SKM-1 treated with dmso at 0.1 percent for 144 hours (cell line): ENCODE results near the gene FCRL5.
"Not testable (repeated sequence)": the region's sequence is repeated elsewhere in the genome, so short reads cannot be mapped to it uniquely, and the experiment has no call there.

Experiments
- DNase-seq: peaks from one replicate; lab custom pipeline; 2025; ENCODE audit not compliant: unreplicated experiment; lab: John Stamatoyannopoulos, UW

The FCRL5 gene

GRCh38 chr1:157551694-157552693 lies at the start of gene FCRL5:
FCRL5 (minus strand) TSS chr1:157552515; CDS start chr1:157552362, 153 bp downstream.
- DNase-seq = no peak

GRCh38 chr1:157600236-157600635 lies 47.9 kb upstream of the FCRL5 start:
- no peak for DNase-seq

DNA sequence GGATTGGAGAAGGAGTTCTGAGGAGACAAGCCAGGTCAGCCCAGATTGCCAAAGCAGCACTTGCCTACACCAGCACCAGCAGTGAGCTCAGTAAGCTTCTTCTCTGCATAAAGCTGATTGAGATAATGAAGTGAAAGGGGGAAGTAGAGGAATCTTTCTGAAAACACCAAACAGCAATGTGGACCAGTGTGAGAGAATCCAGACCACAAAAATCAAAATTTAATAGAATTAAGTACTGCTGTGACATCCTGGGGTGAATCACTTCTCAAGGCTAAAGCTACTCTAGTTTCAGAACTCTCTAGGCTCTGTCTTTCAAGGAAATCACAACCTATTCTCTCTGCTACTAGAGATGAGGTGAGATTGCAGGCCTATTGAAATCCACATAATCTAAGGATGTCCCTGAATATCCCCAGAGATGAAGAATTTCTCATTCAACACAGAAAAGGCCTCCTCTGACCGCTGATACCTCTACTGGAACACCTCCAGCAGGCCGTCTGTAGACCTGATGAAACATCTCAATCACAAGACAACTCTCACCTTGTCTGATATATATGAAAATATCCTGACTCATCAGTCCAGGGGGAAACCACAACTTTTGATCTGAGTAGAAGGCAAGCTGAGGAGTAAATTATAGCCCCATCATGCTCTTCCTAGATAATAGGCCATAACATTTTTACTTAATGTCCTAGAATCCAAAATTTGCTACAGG lies 45.8 kb upstream of the FCRL5 start, which contains the start of gene FCRL4:
Gene FCRL4, minus strand, starts transcription at position 127 of the 709 bp plus-strand sequence. CDS start 141 bp downstream, outside the sequence.
- DNase-seq = no peak

DNA sequence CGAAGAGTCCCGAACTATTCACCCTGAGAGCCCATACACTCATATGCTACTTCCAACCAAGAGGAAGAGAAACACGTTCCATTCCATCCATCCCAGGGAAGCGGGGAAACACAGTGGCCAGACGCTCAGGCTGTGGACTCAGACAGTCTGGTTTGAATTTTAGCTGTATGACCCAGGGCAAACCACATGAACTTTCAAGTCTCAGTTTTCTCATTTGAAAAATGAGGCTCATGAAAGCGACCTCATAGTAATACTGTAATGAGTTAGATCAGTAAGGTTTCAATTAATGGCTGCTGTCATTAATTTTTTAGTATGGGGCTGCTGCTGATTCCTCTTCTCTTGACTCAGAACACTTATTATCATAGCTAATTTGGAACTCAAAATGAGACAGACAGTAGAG lies 44.1 kb upstream of the FCRL5 start:
- DNase-seq = no peak

DNA sequence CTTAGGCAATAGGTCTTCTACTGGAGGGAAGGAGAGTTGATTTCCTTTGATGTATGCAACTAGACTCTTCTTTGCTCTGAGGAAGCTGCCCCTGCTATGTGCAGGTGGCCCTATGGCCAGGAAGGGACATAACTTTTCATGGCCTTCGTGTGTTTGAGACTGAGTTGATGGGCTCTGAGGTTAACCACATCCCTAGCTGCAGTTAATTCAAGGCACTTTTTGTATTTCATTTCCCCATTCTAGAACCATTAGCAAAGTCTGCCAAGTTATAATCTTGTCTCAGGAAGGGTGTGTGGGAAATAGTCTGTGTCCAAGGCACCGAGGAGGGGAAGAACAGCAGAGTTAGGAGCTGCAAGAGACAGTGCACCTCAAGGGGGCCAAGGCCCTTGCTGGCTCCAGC lies 43.0 kb upstream of the FCRL5 start:
- peak; percentile 57 for DNase-seq

DNA sequence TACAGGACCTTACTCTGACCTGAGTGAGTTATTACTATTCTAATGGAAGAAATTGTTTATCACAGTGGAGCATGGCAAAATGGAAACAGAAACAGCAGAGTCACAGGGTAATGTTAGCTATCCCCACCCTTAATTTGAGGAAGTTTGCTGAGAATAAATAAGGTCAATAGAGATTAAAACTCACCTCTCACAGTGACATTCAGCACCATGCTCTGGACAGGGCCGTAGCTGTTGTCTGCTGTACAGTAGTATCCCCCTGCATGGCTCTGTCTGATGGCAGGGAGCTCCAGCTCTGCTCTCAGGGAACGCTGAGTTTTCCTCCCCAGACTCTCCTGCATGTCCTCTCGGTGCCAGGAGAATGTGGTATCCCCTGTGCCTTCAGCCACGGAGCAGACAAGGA lies 33.7 kb upstream of the FCRL5 start:
- no peak for DNase-seq

DNA sequence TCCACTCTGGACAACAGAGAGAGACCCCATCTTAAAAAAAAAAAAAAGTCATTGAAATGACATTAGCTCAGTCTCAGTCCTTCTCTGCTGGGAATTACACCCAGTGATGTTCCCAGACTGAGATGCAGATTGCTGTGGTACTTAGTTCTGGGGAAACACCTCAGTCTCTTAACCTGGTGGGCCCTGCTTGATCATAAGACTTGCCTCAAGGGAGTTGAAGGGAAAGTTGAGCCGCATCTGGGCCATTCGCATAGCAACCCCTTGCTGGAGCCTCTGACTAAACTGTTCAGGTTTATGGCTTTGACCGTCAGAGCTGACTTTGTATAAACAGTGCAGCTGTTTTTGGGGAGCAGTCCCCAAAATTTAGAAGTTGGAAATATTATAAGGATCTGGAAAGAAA lies 32.2 kb upstream of the FCRL5 start:
- no peak for DNase-seq

GRCh38 chr1:157580828-157581210 lies 28.5 kb upstream of the FCRL5 start:
- DNase-seq = no peak

DNA sequence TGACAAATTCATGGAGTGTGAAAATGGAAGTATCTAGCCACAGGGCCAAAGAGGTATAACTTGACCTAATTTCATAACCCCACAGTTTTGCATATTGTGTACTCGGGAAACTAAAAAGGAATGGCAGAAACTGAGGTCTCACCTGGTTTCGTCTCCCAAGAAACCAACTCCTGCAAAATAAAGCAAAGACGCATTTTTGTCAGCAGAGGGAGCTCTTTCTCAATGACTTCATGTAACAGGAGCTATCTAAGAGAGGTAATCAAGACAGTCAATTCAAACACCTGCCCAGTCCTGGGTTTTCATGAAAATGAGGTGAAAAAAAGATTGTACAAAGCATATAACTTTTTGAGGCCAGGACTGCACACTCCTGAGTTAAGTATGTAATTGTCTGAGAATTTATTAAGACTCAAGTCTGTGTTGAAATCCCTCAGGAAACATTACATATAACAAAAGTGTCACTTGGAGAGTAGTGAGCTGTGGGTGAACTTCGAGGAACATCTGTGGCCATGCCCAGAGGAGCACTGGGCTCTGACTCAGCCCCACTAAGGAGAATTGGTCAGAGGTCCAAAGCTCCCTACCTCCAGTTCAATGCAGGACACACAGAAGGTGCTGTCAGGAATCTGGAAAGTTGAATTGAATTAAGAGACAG lies 28.0 kb upstream of the FCRL5 start:
- DNase-seq = peak; percentile 61

DNA sequence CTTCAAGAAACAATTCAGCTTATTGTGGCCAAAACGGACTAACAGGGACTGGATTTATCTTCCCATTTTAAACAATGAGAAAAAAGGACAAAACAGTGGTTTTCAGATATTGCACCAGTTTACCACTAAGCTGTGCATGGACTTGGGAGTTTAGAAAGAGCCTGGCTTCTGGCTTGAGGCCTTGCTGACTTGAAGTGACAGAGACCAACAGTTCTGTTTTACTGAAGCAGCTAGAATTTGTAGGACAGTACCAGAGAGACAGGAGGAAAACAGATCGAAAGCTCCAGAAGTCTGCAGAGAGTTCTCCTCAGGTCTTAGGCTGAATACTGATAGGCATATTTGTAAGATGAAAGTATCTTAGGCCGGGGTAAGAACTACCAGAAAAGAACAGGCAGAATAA lies 25.1 kb upstream of the FCRL5 start:
- no peak for DNase-seq

DNA sequence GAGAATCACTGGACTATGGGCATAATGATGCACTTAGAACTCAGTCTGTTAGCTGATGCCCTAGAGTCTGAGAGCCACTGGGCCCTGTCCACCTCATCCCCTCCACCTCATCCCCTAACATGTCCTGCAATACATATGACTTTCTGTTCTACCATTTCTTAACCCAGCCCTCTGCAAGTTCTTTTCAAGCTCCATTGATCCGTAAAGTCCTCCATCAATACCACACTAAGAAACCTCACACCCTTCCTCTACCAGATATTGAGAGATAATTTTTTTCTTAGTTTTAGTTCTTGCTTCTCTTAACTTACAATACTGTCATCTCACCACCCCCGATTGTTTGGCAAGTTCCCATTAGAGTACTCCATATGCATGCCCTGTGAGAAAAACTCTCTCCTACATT lies 23.4 kb upstream of the FCRL5 start:
- no peak for DNase-seq

DNA sequence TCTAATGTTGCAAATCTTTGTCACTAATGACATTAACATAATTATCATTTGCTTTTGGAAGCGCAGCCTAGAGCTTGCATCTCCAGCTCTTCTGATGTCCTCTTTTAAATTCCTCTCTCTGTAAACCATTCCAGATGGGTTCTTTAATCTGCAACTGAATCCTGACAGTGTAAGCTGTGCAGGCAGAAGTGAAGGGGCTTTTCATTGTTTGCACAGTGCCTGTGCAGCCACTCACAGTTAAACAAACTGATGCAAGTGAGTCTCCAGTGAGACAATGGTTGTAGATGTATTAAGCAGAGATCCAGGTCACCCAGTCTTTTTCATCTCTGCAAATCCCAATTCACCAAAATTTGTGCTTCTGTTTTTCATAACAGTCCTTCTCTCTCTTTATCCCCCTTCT lies 22.5 kb upstream of the FCRL5 start:
- DNase-seq = no peak

GRCh38 chr1:157566484-157567300 lies 14.4 kb upstream of the FCRL5 start:
- peak; percentile 54 for DNase-seq

- DNase-seq = no peak
Observed at GRCh38 chr1:157562515-157562914, 10.2 kb upstream of the FCRL5 start.

DNA sequence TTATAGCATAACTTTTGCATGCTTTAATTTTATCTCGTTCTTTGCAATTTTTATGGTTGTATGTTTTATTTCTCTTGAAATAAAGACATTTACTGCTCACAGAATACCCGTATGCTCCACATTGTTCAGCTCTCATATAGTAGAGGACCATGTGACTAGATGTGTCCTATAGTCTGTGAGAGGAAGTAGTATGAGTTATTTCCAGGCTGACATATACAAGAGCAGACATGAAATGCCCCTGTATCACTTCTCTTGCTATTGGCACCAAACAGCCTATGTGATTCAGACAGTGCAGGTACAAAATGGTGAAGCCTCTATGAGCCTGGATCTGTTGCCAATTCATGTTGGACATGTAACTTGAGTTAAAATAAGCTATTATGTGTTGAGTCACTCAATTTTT lies 5.8 kb upstream of the FCRL5 start:
- no peak for DNase-seq

GRCh38 chr1:157548081-157548480 lies 4.2 kb downstream of the FCRL5 start:
- not testable (repeated sequence) for DNase-seq

- DNase-seq = no peak
Observed at GRCh38 chr1:157542676-157543075, 9.6 kb downstream of the FCRL5 start.

DNA sequence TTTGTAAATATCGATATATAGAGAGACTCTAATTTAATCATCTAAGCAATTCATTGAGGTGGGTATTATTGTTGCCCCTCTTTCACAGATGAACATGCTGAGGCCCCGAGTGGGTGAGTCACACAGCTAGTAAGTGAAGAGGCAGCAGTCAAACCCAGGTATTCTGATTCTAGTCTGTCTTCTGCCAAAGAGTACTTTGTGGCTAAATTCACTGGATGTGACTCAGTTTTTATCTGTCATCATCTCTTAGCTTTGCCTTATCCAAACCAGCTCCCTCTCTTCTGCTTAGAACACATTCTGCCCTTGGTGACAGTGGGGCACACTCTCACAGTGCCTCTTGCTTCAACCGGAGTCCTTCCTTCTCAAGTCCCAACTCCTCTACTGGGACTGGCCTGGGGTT lies 11.5 kb downstream of the FCRL5 start:
- no peak for DNase-seq

DNA sequence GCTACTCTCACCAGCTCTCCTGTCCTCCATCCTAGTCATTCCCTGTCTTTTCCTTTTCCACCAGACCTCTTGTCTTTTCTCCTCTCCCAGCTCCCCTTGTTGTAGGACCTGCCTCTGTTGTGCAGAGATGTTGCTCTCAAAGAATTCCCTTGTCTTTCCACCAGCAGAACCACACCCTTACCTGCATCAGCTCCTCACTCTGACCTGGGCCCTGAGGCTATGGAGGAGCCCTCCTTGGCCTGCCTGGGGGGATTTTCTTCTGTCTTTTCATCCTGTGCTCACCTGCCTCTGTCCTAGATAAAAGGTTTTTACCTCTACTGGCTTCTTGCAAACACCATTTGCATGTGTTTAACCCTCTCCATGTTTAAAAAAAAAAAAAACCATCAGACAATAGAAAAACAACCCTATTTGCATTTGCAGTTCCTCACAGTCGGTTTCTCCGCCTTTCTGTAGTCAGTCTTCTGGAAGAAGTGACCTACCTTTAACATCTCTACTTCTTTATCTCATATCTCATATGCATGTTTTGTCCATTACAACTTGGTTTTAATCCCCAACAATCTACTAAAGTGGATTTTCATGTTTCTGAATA lies 12.1 kb downstream of the FCRL5 start:
- DNase-seq = no peak

DNA sequence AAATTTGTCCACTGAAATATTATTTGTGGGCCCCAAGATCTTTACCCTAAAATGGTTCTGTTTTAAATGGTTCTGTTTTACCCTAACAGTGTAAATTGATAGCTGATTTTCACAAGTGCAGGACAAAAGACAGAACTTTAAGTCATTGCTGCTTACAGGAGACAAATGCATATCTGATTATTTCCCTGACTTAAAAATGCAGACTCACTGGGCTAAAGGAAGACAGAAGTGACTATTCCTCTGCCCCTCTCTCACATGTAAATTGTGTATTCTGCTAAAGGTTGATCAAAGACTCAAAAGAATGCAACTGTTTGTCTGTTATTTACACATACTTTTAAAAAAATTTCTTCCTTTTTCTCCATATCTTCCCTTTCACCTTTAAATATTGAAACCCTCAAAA lies 12.7 kb downstream of the FCRL5 start:
- DNase-seq = no peak
